ENCODE data around the gene DUS4L.

Gene DUS4L

DNA sequence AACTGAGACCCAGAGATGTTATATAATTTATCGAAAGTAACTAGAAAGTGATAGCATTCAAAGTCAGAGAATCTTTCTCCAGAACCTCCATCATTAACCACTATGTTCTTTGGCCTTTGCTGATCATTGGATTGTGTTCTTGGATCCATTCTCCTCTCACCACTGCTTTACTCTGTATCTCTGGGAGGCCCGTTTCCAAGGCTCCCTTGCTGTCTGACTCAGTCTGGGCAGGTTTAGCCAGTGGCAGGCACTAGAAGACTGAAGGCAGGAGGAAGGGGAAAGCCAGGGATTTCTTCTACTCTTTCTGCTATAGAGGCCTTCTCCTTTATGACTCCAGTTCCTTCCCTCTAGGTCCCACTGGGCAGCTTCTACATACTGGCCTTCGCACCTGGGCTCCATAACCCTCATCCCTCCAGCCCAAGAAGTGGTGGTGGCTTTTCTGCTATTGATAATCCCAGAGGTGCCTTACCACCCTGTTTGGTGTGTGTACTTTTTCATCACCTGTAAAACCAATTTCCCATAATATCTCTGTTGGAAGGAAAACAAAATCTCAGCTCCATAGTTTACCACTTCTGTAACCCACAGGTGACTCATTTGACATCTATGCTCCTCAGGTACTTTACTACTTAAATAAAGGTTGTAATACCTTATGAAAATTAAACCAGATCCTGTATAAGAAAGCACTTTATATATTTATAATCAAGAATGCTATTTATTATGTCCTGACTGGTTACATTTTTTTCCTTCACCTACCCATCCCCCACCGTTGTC, 52.3 kb downstream of the DUS4L start:
- Histone ChIP-seq H3K4me1 (ENCODE audit: insufficient read depth, low read length) (no peaks in the 10 kb centered on the region), H3K36me3 (ENCODE audit: insufficient read depth, low read length) (peaks cover 5% of the 10 kb centered on the region; the same call in 1 of the 2 replicates)
- WGBS = 98% methylated on average over 3 of the region's 4 CpGs

DNA sequence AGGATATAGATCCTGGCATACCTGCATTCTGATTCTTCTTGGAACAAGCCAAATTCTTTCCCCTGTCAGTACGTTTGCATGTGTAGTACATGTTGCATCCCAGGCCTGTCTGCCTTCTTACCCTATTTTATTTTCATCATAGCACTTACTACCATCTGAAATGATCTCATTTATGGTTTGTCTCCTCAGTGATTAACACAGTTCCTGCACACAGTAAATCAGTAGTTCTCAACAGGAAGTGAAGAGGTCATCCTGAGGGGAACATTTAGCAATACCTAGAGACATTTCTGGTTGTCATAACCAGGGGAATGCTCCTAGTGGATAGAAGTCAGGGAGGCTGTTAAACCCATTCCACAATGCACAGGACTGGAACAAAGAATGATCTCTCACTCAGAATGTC, 58.7 kb downstream of the DUS4L start:
- no peaks in the 10 kb centered on the region for H3K36me3 ChIP-seq (ENCODE audit: insufficient read depth, low read length)
- H3K4me1 ChIP-seq (ENCODE audit: insufficient read depth, low read length) = no peaks in the 10 kb centered on the region
- H3K9ac ChIP-seq (ENCODE audit: low read depth, low read length) = no peak overlapping the region
- 95% methylated on average over 1 of the region's 1 CpG for WGBS
- H3K27ac ChIP-seq (ENCODE audit: low read depth, low read length) = no peak overlapping the region
- no peak overlapping the region for H3K4me3 ChIP-seq (ENCODE audit: low read length)
- no peaks in the 10 kb centered on the region for H3K27me3 ChIP-seq (ENCODE audit: insufficient read depth, low read length)
- H3K9me3 ChIP-seq (ENCODE audit: insufficient read depth, low read depth, low read length) = no peaks in the 10 kb centered on the region

More for the DNA sequence above, 52.3 kb downstream of the DUS4L start:
- H3K9ac ChIP-seq (ENCODE audit: low read depth, low read length) = no peak overlapping the region
- no peak overlapping the region for H3K4me3 ChIP-seq (ENCODE audit: low read length)
- no peaks in the 10 kb centered on the region for H3K27me3 ChIP-seq (ENCODE audit: insufficient read depth, low read length)
- no peaks in the 10 kb centered on the region for H3K9me3 ChIP-seq (ENCODE audit: insufficient read depth, low read depth, low read length)
- no peak overlapping the region for H3K27ac ChIP-seq (ENCODE audit: low read depth, low read length)

DNA sequence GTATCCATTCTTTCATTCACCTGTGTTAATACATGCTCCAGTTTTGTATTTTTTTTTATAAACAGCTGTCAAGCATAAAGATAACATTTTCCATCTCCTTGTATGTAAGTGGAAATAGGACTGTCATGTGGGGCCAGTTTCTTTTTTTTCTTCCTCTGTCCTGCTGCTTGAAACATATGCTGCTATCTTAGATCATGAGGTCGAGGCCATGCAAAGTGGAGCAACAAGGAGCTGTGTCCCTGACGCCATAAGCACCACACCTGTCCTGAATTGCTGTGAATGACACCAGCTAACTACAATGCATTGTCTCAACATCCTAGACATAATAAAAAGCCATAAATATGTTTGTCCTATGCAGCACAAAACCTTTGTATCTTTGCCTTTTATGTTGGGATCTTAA, 59.1 kb downstream of the DUS4L start:
- no peak overlapping the region for H3K27ac ChIP-seq (ENCODE audit: low read depth, low read length)
- H3K36me3 ChIP-seq (ENCODE audit: insufficient read depth, low read length) = no peaks in the 10 kb centered on the region
- no peak overlapping the region for H3K9ac ChIP-seq (ENCODE audit: low read depth, low read length)
- no peaks in the 10 kb centered on the region for H3K27me3 ChIP-seq (ENCODE audit: insufficient read depth, low read length)
- no peak overlapping the region for H3K4me3 ChIP-seq (ENCODE audit: low read length)
- no peaks in the 10 kb centered on the region for H3K4me1 ChIP-seq (ENCODE audit: insufficient read depth, low read length)
- no peaks in the 10 kb centered on the region for H3K9me3 ChIP-seq (ENCODE audit: insufficient read depth, low read depth, low read length)
- WGBS = 91% methylated on average over 2 of the region's 2 CpGs

GRCh38 chr7:107627002-107627401, 63.2 kb downstream of the DUS4L start:
- Histone ChIP-seq H3K4me1 (ENCODE audit: insufficient read depth, low read length) (no peaks in the 10 kb centered on the region), H3K27ac (ENCODE audit: low read depth, low read length) (no peak overlapping the region), H3K27me3 (ENCODE audit: insufficient read depth, low read length) (no peaks in the 10 kb centered on the region), H3K9me3 (ENCODE audit: insufficient read depth, low read depth, low read length) (no peaks in the 10 kb centered on the region), H3K4me3 (ENCODE audit: low read length) (no peak overlapping the region), H3K9ac (ENCODE audit: low read depth, low read length) (no peak overlapping the region), H3K36me3 (ENCODE audit: insufficient read depth, low read length) (no peaks in the 10 kb centered on the region)
- 96% methylated on average over 4 of the region's 4 CpGs for WGBS
